H9 (cell line): ENCODE data around the gene AFAP1L2. TPM values are rescaled to one million over a fixed set of nuclear protein-coding genes. Genes with fewer than 3 reads are reported as not detected.

ENCODE experiments used
- DNase-seq: peaks from one replicate; pipeline ENCODE4 v3.0.0-alpha.2; 2017
- H2AFZ ChIP-seq: one replicate; pipeline ENCODE4 v1.6.1; 2013; ENCODE audit warnings: mild to moderate bottlenecking, low read length, control low read depth, moderate library complexity
- H2AK5ac ChIP-seq: 2 replicates; pipeline ENCODE4 v1.6.1; 2013; ENCODE audit warnings: low read length, control low read depth, mixed read lengths; ENCODE audit not compliant: insufficient read length
- H2BK120ac ChIP-seq: one replicate; pipeline ENCODE4 v1.6.1; 2013; ENCODE audit warnings: low read depth, mild to moderate bottlenecking, low read length, control low read depth, inconsistent platforms; ENCODE audit not compliant: poor library complexity, severe bottlenecking
- H2BK12ac ChIP-seq: 2 replicates; pipeline ENCODE4 v1.6.1; 2013; ENCODE audit warnings: low read length, control low read depth, mixed read lengths, low read depth; ENCODE audit not compliant: insufficient read length
- H2BK15ac ChIP-seq: 2 replicates; pipeline ENCODE4 v1.6.1; 2013; ENCODE audit warnings: low read depth, low read length, control low read depth
- H2BK20ac ChIP-seq: one replicate; pipeline ENCODE4 v1.6.1; 2013; ENCODE audit warnings: low read depth, mild to moderate bottlenecking, low read length, control low read depth, inconsistent platforms; ENCODE audit not compliant: poor library complexity, severe bottlenecking
- H2BK5ac ChIP-seq: 2 replicates; pipeline ENCODE4 v1.6.1; 2013; ENCODE audit warnings: low read length, control low read depth, mixed read lengths; ENCODE audit not compliant: insufficient read length
- H3K14ac ChIP-seq: 2 replicates; pipeline ENCODE4 v1.6.1; 2013; ENCODE audit warnings: low read length, control low read depth; ENCODE audit not compliant: insufficient read depth
- H3K18ac ChIP-seq: 2 replicates; pipeline ENCODE4 v1.6.1; 2013; ENCODE audit warnings: low read depth, mild to moderate bottlenecking, mixed read lengths, low read length, control low read depth; ENCODE audit not compliant: insufficient read length
- H3K23ac ChIP-seq: 2 replicates; pipeline ENCODE4 v1.6.1; 2013; ENCODE audit warnings: low read length, control low read depth, mixed read lengths, low read depth; ENCODE audit not compliant: insufficient read length
- H3K23me2 ChIP-seq: 2 replicates; pipeline ENCODE4 v1.6.1; 2013; ENCODE audit warnings: low read depth, mild to moderate bottlenecking, mixed read lengths, low read length, control low read depth; ENCODE audit not compliant: insufficient read length, poor library complexity, severe bottlenecking
- H3K27ac ChIP-seq: 2 replicates; pipeline ENCODE4 v1.5.1; 2013; ENCODE audit warnings: low read length, control low read depth, mixed read lengths, low read depth; ENCODE audit not compliant: insufficient read length
- H3K27me3 ChIP-seq: 2 replicates; pipeline ENCODE4 v1.6.1; 2013; ENCODE audit warnings: low read length, control low read depth, inconsistent platforms; ENCODE audit not compliant: insufficient read depth
- H3K4ac ChIP-seq: 2 replicates; pipeline ENCODE4 v1.6.1; 2013; ENCODE audit warnings: low read depth, mild to moderate bottlenecking, control low read depth, inconsistent platforms, low read length, moderate library complexity
- H3K4me1 ChIP-seq: 2 replicates; pipeline ENCODE4 v1.6.1; 2013; ENCODE audit warnings: low read length, control low read depth, inconsistent platforms; ENCODE audit not compliant: insufficient read depth
- H3K4me2 ChIP-seq: 2 replicates; pipeline ENCODE4 v1.6.1; 2013; ENCODE audit warnings: low read length, control low read depth, mixed read lengths; ENCODE audit not compliant: insufficient read length, insufficient read depth
- H3K56ac ChIP-seq: 2 replicates; pipeline ENCODE4 v1.6.1; 2013; ENCODE audit warnings: low read depth, mild to moderate bottlenecking, mixed read lengths, low read length, control low read depth; ENCODE audit not compliant: insufficient read length
- H3K79me1 ChIP-seq: 2 replicates; pipeline ENCODE4 v1.6.1; 2013; ENCODE audit warnings: low read depth, mild to moderate bottlenecking, moderate library complexity, low read length, control low read depth, inconsistent platforms; ENCODE audit not compliant: insufficient read depth, poor library complexity, severe bottlenecking
- H3K79me2 ChIP-seq: 2 replicates; pipeline ENCODE4 v1.6.1; 2013; ENCODE audit warnings: low read length, control low read depth, inconsistent platforms; ENCODE audit not compliant: insufficient read depth
- H3K9ac ChIP-seq: 2 replicates; pipeline ENCODE4 v1.6.1; 2013; ENCODE audit warnings: low read length, control low read depth, mixed read lengths; ENCODE audit not compliant: insufficient read length; ENCODE audit errors: extremely low read depth
- H3K9me3 ChIP-seq: one replicate; pipeline ENCODE4 v1.6.1; 2013; ENCODE audit warnings: low read depth, low read length, inconsistent platforms; ENCODE audit not compliant: control insufficient read depth
- H3T11ph ChIP-seq: one replicate; pipeline ENCODE4 v1.6.1; 2013; ENCODE audit warnings: mild to moderate bottlenecking, low read length, control low read depth, inconsistent platforms
- H4K20me1 ChIP-seq: one replicate; pipeline ENCODE4 v1.6.1; 2013; ENCODE audit not compliant: control insufficient read depth, insufficient read length, insufficient read depth
- H4K5ac ChIP-seq: 2 replicates; pipeline ENCODE4 v1.6.1; 2013; ENCODE audit warnings: low read depth, mild to moderate bottlenecking, mixed read lengths, low read length, control low read depth; ENCODE audit not compliant: insufficient read length
- H4K8ac ChIP-seq: replicated peaks from 2 replicates; pipeline ENCODE4 v1.6.1; 2013; ENCODE audit warnings: low read length, control low read depth, mixed read lengths, low read depth; ENCODE audit not compliant: insufficient read length
- H4K91ac ChIP-seq: 2 replicates; pipeline ENCODE4 v1.6.1; 2013; ENCODE audit warnings: low read depth, mild to moderate bottlenecking, moderate library complexity, mixed read lengths, low read length, control low read depth; ENCODE audit not compliant: insufficient read length
- H3K27ac Mint-ChIP-seq, 3 experiments: 2 replicates in 2 of 3; 3 replicates in 1 of 3; pipeline ENCODE4 v1.8.0; 2020 to 2021; ENCODE audit warnings: mixed read lengths in 3 of 3, mild to moderate bottlenecking in 1 of 3, moderate library complexity in 1 of 3
- H3K27me3 Mint-ChIP-seq: 2 replicates; pipeline ENCODE4 v1.8.0; 2021; ENCODE audit warnings: low read depth, mild to moderate bottlenecking, moderate library complexity, mixed read lengths
- H3K36me3 Mint-ChIP-seq, 3 experiments: 2 replicates in 2 of 3; 3 replicates in 1 of 3; pipeline ENCODE4 v1.8.0; 2020 to 2021; ENCODE audit warnings: low read depth in 3 of 3, mixed read lengths in 3 of 3; ENCODE audit not compliant: insufficient read depth in 1 of 3
- H3K4me1 Mint-ChIP-seq, 2 experiments: 2 replicates each; pipeline ENCODE4 v1.8.0; 2020; ENCODE audit warnings: mixed read lengths in 2 of 2
- H3K4me3 Mint-ChIP-seq, 2 experiments: 2 replicates in 1 of 2; 3 replicates in 1 of 2; pipeline ENCODE4 v1.8.0; 2020 to 2021; ENCODE audit warnings: mild to moderate bottlenecking in 2 of 2, mixed read lengths in 2 of 2, moderate library complexity in 1 of 2
- H3K9me3 Mint-ChIP-seq, 2 experiments: 2 replicates in 1 of 2; 3 replicates in 1 of 2; pipeline ENCODE4 v1.8.0; 2020; ENCODE audit warnings: mild to moderate bottlenecking in 2 of 2, mixed read lengths in 2 of 2, moderate library complexity in 1 of 2
- WGBS: extraction: QIAGEN DNeasy Blood & Tissue Kit; methylation state at CpG from one replicate; pipeline ENCODE4 v1.1.7; 2013; ENCODE audit warnings: missing lambda C conversion rate, low lambda C conversion rate, mixed read lengths; ENCODE audit not compliant: insufficient read length; ENCODE audit errors: extremely low coverage; 5-methylcytosine and 5-hydroxymethylcytosine counted together
- total RNA-seq: library from RNA; stranded (reverse); gene quantifications from 2 replicates; pipeline ENCODE4 v1.2.1, GENCODE V29; 2021
- TF ChIP-seq, protein P1 (sequence below): fragments of 200-600 bp; sonication (generic); conservative IDR thresholded peaks from 3 replicates; pipeline ENCODE4 v1.8.0; 2021; ENCODE audit warnings: antibody characterized with exemption, mild to moderate bottlenecking

The AFAP1L2 gene
- total RNA-seq, 1 experiment from 2014 or later = 0.77 TPM

DNA sequence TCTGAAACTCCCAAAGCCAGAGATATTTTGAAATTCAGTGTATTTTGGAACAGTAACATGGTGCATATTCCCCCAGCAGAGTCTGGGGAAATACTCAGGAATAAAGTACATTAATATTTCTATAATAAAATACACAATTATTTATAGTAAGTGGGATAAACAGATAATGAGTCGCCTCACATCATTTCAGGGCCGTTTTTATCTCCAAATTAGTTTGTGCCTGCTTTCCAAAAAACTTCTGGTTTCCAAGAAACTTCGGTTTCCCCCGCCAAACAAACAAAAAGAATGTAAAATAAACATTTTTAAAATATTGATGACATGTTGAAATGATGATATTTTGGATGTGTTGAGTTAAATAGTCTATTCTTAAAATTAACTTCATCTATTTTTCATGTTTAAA is 48.2 kb downstream of the AFAP1L2 start:
- no peaks in the 10 kb centered on the region for H3K79me2 ChIP-seq
- H3K18ac ChIP-seq = no peak overlapping the region
- H3K4me1 ChIP-seq = peaks cover 7% of the 10 kb centered on the region; the same call in 1 of the 2 replicates
- no peaks in the 10 kb centered on the region for H3K27me3 ChIP-seq
- no peak overlapping the region for H3K56ac ChIP-seq
- no peaks in the 10 kb centered on the region for H3K23me2 ChIP-seq
- no peak overlapping the region for H3K27ac ChIP-seq
- H2AFZ ChIP-seq = no peak overlapping the region
- no peak overlapping the region for H3K4me3 Mint-ChIP-seq
- no peak overlapping the region for H2BK5ac ChIP-seq
- H3K14ac ChIP-seq = no peak overlapping the region
- H2BK20ac ChIP-seq = no peak overlapping the region
- no peak overlapping the region for H2BK15ac ChIP-seq
- H2BK12ac ChIP-seq = no peak overlapping the region
- no CpG with 5 or more reads among the region's 4 CpGs for WGBS
- H3K23ac ChIP-seq = no peak overlapping the region
- H3K9me3 ChIP-seq = no peaks in the 10 kb centered on the region
- no peak overlapping the region for H2BK120ac ChIP-seq
- no peaks in the 10 kb centered on the region for H3K9me3 Mint-ChIP-seq
- no peaks in the 10 kb centered on the region for H3K36me3 Mint-ChIP-seq
- H4K8ac ChIP-seq = no peak overlapping the region
- no peak overlapping the region for H3K9ac ChIP-seq
- H4K5ac ChIP-seq = no peak overlapping the region
- H3K4ac ChIP-seq = no peak overlapping the region
- no peaks in the 10 kb centered on the region for H3K27me3 Mint-ChIP-seq
- H4K20me1 ChIP-seq = no peaks in the 10 kb centered on the region
- no peak overlapping the region for H3K4me2 ChIP-seq
- TF ChIP-seq, protein P1, sequence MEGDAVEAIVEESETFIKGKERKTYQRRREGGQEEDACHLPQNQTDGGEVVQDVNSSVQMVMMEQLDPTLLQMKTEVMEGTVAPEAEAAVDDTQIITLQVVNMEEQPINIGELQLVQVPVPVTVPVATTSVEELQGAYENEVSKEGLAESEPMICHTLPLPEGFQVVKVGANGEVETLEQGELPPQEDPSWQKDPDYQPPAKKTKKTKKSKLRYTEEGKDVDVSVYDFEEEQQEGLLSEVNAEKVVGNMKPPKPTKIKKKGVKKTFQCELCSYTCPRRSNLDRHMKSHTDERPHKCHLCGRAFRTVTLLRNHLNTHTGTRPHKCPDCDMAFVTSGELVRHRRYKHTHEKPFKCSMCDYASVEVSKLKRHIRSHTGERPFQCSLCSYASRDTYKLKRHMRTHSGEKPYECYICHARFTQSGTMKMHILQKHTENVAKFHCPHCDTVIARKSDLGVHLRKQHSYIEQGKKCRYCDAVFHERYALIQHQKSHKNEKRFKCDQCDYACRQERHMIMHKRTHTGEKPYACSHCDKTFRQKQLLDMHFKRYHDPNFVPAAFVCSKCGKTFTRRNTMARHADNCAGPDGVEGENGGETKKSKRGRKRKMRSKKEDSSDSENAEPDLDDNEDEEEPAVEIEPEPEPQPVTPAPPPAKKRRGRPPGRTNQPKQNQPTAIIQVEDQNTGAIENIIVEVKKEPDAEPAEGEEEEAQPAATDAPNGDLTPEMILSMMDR = no peak
- peaks cover 18 to 24% of the 10 kb centered on the region in 2 experiments for H3K4me1 Mint-ChIP-seq
- no peak overlapping the region for H2AK5ac ChIP-seq
- no peak overlapping the region for H4K91ac ChIP-seq
- no peak overlapping the region for H3T11ph ChIP-seq
- no peak overlapping the region for H3K27ac Mint-ChIP-seq
- no peaks in the 10 kb centered on the region for H3K79me1 ChIP-seq
- no peak for DNase-seq
